ENCODE data around the gene KIF7. TPM values are rescaled to one million over a fixed set of nuclear protein-coding genes. Genes with fewer than 3 reads are reported as not detected.
A peak's percentile ranks its signal among the peaks of the same experiment; 100 is the strongest.
"Not testable (repeated sequence)": the region's sequence is repeated elsewhere in the genome, so short reads cannot be mapped to it uniquely, and the experiment has no call there.

The KIF7 gene, protein sequence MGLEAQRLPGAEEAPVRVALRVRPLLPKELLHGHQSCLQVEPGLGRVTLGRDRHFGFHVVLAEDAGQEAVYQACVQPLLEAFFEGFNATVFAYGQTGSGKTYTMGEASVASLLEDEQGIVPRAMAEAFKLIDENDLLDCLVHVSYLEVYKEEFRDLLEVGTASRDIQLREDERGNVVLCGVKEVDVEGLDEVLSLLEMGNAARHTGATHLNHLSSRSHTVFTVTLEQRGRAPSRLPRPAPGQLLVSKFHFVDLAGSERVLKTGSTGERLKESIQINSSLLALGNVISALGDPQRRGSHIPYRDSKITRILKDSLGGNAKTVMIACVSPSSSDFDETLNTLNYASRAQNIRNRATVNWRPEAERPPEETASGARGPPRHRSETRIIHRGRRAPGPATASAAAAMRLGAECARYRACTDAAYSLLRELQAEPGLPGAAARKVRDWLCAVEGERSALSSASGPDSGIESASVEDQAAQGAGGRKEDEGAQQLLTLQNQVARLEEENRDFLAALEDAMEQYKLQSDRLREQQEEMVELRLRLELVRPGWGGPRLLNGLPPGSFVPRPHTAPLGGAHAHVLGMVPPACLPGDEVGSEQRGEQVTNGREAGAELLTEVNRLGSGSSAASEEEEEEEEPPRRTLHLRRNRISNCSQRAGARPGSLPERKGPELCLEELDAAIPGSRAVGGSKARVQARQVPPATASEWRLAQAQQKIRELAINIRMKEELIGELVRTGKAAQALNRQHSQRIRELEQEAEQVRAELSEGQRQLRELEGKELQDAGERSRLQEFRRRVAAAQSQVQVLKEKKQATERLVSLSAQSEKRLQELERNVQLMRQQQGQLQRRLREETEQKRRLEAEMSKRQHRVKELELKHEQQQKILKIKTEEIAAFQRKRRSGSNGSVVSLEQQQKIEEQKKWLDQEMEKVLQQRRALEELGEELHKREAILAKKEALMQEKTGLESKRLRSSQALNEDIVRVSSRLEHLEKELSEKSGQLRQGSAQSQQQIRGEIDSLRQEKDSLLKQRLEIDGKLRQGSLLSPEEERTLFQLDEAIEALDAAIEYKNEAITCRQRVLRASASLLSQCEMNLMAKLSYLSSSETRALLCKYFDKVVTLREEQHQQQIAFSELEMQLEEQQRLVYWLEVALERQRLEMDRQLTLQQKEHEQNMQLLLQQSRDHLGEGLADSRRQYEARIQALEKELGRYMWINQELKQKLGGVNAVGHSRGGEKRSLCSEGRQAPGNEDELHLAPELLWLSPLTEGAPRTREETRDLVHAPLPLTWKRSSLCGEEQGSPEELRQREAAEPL (N-terminal part only)
- total RNA-seq (under 1 TPM; 0.05 to 0.10 TPM), total RNA-seq (0.08 to 0.12 reads per million in 2 donors)

- H3K9me3 ChIP-seq (ENCODE audit: control insufficient read depth, low read length, poor library complexity, severe bottlenecking) = no peaks in the 10 kb centered on the region
- Mint-ChIP-seq H3K27ac (no peak within 1 kb of the TSS), H3K36me3 (ENCODE audit: low read depth) (peaks cover 12% of the 10 kb centered on the region), H3K4me1 (peaks cover 9% of the 10 kb centered on the region), H3K27me3 (peaks cover 72% of the 10 kb centered on the region), H3K4me3 (peak within 1 kb of the TSS; percentile 82)
- ATAC-seq = peak; percentile 37
- DNase-seq = no peak
Measured at GRCh38 chr15:89654847-89655805, at the start of gene KIF7. KIF7 (minus strand) TSS chr15:89655467; CDS start chr15:89652930, 2,537 bp downstream.

GRCh38 chr15:89704411-89704810, 49.1 kb upstream of the KIF7 start:
- DNase-seq (no peak), ATAC-seq (no peak)
- H3K9me3 ChIP-seq (ENCODE audit: control insufficient read depth, low read length, poor library complexity, severe bottlenecking) = no peaks in the 10 kb centered on the region
- Mint-ChIP-seq H3K27me3 (peaks cover 73% of the 10 kb centered on the region), H3K27ac (no peak overlapping the region), H3K4me1 (no peaks in the 10 kb centered on the region), H3K36me3 (ENCODE audit: low read depth) (peaks cover 10% of the 10 kb centered on the region), H3K4me3 (no peak overlapping the region)

DNA sequence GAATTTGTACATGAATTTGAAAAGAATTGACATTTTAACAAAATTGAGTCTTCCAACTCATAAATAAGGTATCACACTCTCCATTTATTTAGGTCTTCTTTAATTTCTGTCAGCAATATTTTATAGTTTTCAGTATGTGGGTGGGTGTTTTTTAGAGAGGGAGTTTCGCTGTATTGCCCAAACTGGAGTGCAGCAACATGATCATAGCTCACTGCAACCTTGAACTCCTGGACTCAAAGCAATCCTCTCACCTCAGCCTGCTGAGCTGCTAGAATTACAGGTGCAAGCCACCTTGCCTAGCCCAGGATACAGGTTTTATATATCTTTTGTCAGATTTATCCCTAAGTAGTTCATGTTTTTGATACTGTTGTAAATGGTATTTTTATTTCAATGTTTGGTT, 39.9 kb upstream of the KIF7 start:
- no peak overlapping the region for H3K4me3 Mint-ChIP-seq
- H3K27ac Mint-ChIP-seq = no peak overlapping the region
- H3K9me3 ChIP-seq (ENCODE audit: control insufficient read depth, low read length, poor library complexity, severe bottlenecking) = no peaks in the 10 kb centered on the region
- H3K27me3 Mint-ChIP-seq = peaks cover 10% of the 10 kb centered on the region
- H3K36me3 Mint-ChIP-seq (ENCODE audit: low read depth) = peaks cover 3% of the 10 kb centered on the region
- ATAC-seq = no peak
- H3K4me1 Mint-ChIP-seq = peaks cover 5% of the 10 kb centered on the region
- no peak for DNase-seq

DNA sequence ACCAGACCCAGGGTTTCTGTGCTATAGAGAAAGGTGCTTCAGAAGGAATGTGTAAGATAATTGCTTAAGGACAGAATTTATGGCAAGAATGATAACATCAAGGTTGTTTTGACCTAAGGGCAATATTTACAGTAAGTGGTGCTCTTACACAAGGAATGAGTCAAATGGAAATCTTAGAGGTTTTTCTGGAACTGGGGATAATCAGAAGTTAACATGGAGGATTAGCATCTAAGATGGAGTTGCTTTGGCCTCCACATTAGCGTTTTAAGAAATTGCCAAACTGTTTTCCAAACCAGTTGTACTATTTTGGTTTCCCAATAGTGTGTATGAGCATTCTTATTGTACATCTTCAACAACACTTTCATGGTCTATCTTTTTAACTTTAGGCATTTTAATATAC, 38.4 kb upstream of the KIF7 start:
- H3K27me3 Mint-ChIP-seq = no peaks in the 10 kb centered on the region
- no peak overlapping the region for H3K27ac Mint-ChIP-seq
- H3K4me3 Mint-ChIP-seq = no peak overlapping the region
- no peaks in the 10 kb centered on the region for H3K36me3 Mint-ChIP-seq (ENCODE audit: low read depth)
- ATAC-seq = no peak
- no peak for DNase-seq
- no peaks in the 10 kb centered on the region for H3K9me3 ChIP-seq (ENCODE audit: control insufficient read depth, low read length, poor library complexity, severe bottlenecking)
- H3K4me1 Mint-ChIP-seq = peaks cover 11% of the 10 kb centered on the region

GRCh38 chr15:89693091-89693490, 37.8 kb upstream of the KIF7 start:
- Mint-ChIP-seq H3K4me3 (no peak overlapping the region), H3K36me3 (ENCODE audit: low read depth) (no peaks in the 10 kb centered on the region), H3K4me1 (peaks cover 11% of the 10 kb centered on the region), H3K27me3 (no peaks in the 10 kb centered on the region), H3K27ac (no peak overlapping the region)
- no peak for DNase-seq
- no peaks in the 10 kb centered on the region for H3K9me3 ChIP-seq (ENCODE audit: control insufficient read depth, low read length, poor library complexity, severe bottlenecking)
- ATAC-seq = no peak

GRCh38 chr15:89690276-89691218, 35.3 kb upstream of the KIF7 start, which contains the start of the genes PEX11A and WDR93:
PEX11A (minus strand) TSS chr15:89690754; CDS start chr15:89690632, 122 bp downstream.
WDR93 (plus strand) TSS chr15:89690811; CDS start chr15:89701747, 10,936 bp downstream.
- H3K4me3 Mint-ChIP-seq = peak within 1 kb of the TSS; percentile 88
- peak; percentile 91 for ATAC-seq
- peaks cover under 1% of the 10 kb centered on the region for H3K36me3 Mint-ChIP-seq (ENCODE audit: low read depth)
- H3K27ac Mint-ChIP-seq = peak within 1 kb of the TSS; percentile 85
- peaks cover 11% of the 10 kb centered on the region for H3K4me1 Mint-ChIP-seq
- H3K9me3 ChIP-seq (ENCODE audit: control insufficient read depth, low read length, poor library complexity, severe bottlenecking) = no peaks in the 10 kb centered on the region
- no peaks in the 10 kb centered on the region for H3K27me3 Mint-ChIP-seq
- DNase-seq = peak; percentile 52 to 64 (median 52)

DNA sequence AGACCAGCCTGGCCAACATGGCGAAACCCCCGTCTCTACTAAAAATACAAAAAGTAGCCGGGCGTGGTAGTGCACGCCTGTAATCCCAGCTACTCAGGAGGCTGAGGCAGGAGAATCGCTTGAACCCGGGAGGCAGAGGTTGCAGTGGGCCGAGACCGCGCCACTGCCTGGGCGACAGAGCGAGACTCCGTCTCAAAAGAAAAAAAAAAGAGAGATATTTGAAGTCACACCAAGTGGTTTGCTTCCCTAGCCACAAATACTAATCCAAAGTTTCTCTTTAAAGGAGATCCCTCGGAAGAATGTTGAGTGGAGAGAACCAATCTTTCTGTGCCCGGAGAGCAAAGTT, 34.6 kb upstream of the KIF7 start:
- ATAC-seq; H3K27me3 Mint-ChIP-seq; H3K36me3 Mint-ChIP-seq (ENCODE audit: low read depth); DNase-seq; H3K9me3 ChIP-seq (ENCODE audit: control insufficient read depth, low read length, poor library complexity, severe bottlenecking): not testable (repeated sequence)
- H3K4me3 Mint-ChIP-seq = peak overlapping the region; percentile 88
- H3K27ac Mint-ChIP-seq = peak overlapping the region; percentile 85
- H3K4me1 Mint-ChIP-seq = peaks cover 11% of the 10 kb centered on the region

DNA sequence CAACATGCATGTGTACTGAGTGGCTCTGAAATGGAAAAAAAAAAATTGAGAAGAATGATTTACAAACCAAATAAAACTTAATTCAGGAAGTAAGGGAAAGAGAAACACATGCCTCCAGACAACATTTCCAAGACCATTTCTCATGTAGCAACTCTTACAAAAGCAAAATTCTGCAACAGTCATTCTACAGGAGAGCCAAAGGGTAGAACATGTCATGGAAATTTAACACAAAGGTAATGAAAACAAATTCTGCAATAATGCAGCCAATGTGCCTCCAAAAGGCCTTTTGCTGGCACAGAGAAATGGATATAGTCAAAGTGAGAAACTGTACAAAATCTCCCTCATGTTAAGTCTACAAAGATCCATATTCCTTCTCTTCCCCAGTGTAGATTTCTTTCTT, 31.3 kb upstream of the KIF7 start:
- Mint-ChIP-seq H3K27ac (no peak overlapping the region), H3K27me3 (no peaks in the 10 kb centered on the region), H3K4me3 (no peak overlapping the region), H3K36me3 (ENCODE audit: low read depth) (peaks cover 6% of the 10 kb centered on the region), H3K4me1 (peaks cover 11% of the 10 kb centered on the region)
- ATAC-seq = no peak
- no peak for DNase-seq
- no peaks in the 10 kb centered on the region for H3K9me3 ChIP-seq (ENCODE audit: control insufficient read depth, low read length, poor library complexity, severe bottlenecking)

DNA sequence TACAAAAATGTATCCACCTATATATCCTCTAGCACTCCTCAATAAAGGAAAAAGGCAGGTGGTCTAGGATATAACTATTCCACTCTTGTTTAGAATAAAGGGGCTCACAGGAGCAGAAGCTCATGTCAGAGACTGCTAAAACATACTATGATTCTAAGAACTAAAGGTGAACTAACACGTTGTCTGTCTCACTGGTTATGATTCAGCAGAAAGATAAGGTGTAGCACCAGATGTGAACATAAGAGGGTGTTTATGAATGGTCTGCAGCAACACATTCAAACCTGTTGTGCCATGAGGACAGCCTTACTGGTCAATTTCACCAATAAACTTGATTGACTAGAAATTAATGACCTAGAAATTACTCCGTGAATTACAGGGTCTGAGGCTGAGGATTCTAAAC, 30.7 kb upstream of the KIF7 start:
- no peaks in the 10 kb centered on the region for H3K9me3 ChIP-seq (ENCODE audit: control insufficient read depth, low read length, poor library complexity, severe bottlenecking)
- no peaks in the 10 kb centered on the region for H3K27me3 Mint-ChIP-seq
- no peak overlapping the region for H3K27ac Mint-ChIP-seq
- DNase-seq = no peak
- H3K4me1 Mint-ChIP-seq = peaks cover 9% of the 10 kb centered on the region
- peaks cover 6% of the 10 kb centered on the region for H3K36me3 Mint-ChIP-seq (ENCODE audit: low read depth)
- no peak overlapping the region for H3K4me3 Mint-ChIP-seq
- no peak for ATAC-seq

- Mint-ChIP-seq H3K27me3 (peaks cover 15% of the 10 kb centered on the region), H3K4me3 (no peak overlapping the region), H3K4me1 (peaks cover 2% of the 10 kb centered on the region), H3K27ac (no peak overlapping the region), H3K36me3 (ENCODE audit: low read depth) (peaks cover 8% of the 10 kb centered on the region)
- DNase-seq = no peak
- ATAC-seq = no peak
- no peaks in the 10 kb centered on the region for H3K9me3 ChIP-seq (ENCODE audit: control insufficient read depth, low read length, poor library complexity, severe bottlenecking)
Measured at GRCh38 chr15:89681146-89681545, 25.9 kb upstream of the KIF7 start.

- ATAC-seq (no peak), DNase-seq (no peak)
- H3K36me3 Mint-ChIP-seq (ENCODE audit: low read depth) = peaks cover 6% of the 10 kb centered on the region
- no peak overlapping the region for H3K4me3 Mint-ChIP-seq
- H3K4me1 Mint-ChIP-seq = peaks cover 2% of the 10 kb centered on the region
- no peaks in the 10 kb centered on the region for H3K9me3 ChIP-seq (ENCODE audit: control insufficient read depth, low read length, poor library complexity, severe bottlenecking)
- H3K27ac Mint-ChIP-seq = no peak overlapping the region
- H3K27me3 Mint-ChIP-seq = peaks cover 15% of the 10 kb centered on the region
Measured at GRCh38 chr15:89680282-89680873, 25.1 kb upstream of the KIF7 start.
